HUES48 (cell line): ENCODE results near the gene CPM.
"Not testable (repeated sequence)": the region's sequence is repeated elsewhere in the genome, so short reads cannot be mapped to it uniquely, and the experiment has no call there.

Source experiments
- H3K27ac ChIP-seq: one replicate; pipeline ENCODE4 v1.7.0; 2013; ENCODE audit warnings: low read depth, low read length, inconsistent platforms
- H3K27me3 ChIP-seq: 2 replicates; pipeline ENCODE4 v1.6.1; 2013; ENCODE audit warnings: mild to moderate bottlenecking, low read length; ENCODE audit not compliant: control insufficient read depth, insufficient read depth
- H3K36me3 ChIP-seq: 2 replicates; pipeline ENCODE4 v1.6.1; 2013; ENCODE audit warnings: low read length; ENCODE audit not compliant: control insufficient read depth, insufficient read depth
- H3K4me1 ChIP-seq: 2 replicates; pipeline ENCODE4 v1.6.1; 2013; ENCODE audit warnings: mild to moderate bottlenecking, low read length; ENCODE audit not compliant: control insufficient read depth, insufficient read depth
- H3K4me3 ChIP-seq: 2 replicates; pipeline ENCODE4 v1.5.1; 2013; ENCODE audit warnings: mild to moderate bottlenecking, low read depth, low read length
- H3K9ac ChIP-seq: 2 replicates; pipeline ENCODE4 v1.6.1; 2013; ENCODE audit warnings: mild to moderate bottlenecking, low read depth, low read length, moderate library complexity
- H3K9me3 ChIP-seq: 2 replicates; pipeline ENCODE4 v1.6.1; 2013; ENCODE audit warnings: low read length; ENCODE audit not compliant: control insufficient read depth, insufficient read depth

The CPM gene

DNA sequence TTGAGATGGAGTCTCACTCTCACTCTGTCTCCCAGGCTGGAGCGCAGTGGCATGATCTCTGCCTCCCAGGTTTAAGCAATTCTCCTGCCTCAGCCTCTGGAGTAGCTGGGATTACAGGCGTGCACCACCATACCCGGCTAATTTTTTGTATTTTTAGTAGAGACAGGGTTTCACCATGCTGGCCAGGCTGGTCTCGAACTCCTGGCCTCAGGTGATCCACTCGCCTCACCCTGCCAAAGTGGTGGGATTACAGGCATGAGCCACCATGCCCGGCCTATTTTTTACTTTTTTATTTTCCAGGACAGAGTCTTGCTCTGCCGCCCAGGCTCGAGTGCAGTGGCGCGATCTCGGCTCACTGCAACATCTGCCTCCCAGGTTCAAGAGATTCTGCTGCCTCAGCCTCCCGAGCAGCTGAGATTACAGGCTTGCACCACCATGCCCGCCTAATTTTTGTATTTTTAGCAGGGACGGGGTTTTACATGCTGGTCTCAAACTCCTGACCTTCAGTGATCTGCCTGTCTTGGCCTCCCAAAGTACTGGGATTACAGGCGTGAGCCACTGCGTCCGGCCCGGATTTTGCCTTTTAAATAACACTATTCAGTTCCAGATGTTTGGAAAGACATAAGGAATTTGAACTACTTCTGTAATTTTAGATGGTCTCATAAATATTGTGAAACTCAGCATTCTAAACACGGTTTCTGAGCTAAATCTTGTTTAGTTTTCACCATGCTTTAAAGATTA, 129.9 kb downstream of the CPM start:
- not testable (repeated sequence) for H3K4me3 ChIP-seq, H3K36me3 ChIP-seq, H3K27ac ChIP-seq, H3K9me3 ChIP-seq, H3K9ac ChIP-seq, H3K27me3 ChIP-seq
- H3K4me1 ChIP-seq: peaks cover 21% of the 10 kb centered on the region

DNA sequence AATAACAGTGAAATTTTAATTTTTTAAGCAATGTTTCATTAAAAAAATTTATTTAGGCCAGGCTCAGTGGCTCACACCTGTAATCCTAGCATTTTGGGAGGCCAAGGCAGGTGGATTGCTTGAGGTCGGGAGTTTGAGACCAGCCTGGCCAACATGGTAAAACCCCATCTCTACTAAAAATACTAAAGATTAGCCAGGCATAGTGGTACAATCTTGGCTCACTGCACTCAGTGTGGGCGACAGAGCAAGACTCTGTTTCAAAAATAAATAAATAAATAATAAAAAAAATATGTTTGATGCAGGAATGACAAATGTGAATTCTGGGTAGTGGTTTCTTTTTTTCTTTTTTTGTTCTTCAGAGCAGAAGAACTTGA, 130.6 kb downstream of the CPM start:
- not testable (repeated sequence) for H3K36me3 ChIP-seq, H3K9me3 ChIP-seq, H3K27me3 ChIP-seq, H3K27ac ChIP-seq, H3K9ac ChIP-seq, H3K4me3 ChIP-seq
- H3K4me1 ChIP-seq: peaks cover 21% of the 10 kb centered on the region
